HG03565 (cell line): ENCODE results near the gene RRM1.
"Not testable (repeated sequence)": the region's sequence is repeated elsewhere in the genome, so short reads cannot be mapped to it uniquely, and the experiment has no call there.

Experiments used
- ATAC-seq: cut with Tn5 transposase; IDR thresholded peaks from one replicate; pipeline ENCODE4 v1.9.1; 2021; ENCODE audit warnings: mild to moderate bottlenecking, moderate library complexity; ENCODE audit not compliant: unreplicated experiment

Gene RRM1

GRCh38 chr11:4094348-4095291 lies at the start of gene RRM1:
TSS of gene RRM1 (plus strand) at chr11:4094799. CDS start at chr11:4095013, 214 bp downstream.
- ATAC-seq = peak; percentile 93

- no peak for ATAC-seq
Observed at GRCh38 chr11:4044976-4045646, 49.5 kb upstream of the RRM1 start.

GRCh38 chr11:4048340-4048739 lies 46.3 kb upstream of the RRM1 start:
- ATAC-seq = no peak

- no peak for ATAC-seq
Observed at GRCh38 chr11:4049006-4049405, 45.6 kb upstream of the RRM1 start.

- no peak for ATAC-seq
Observed at GRCh38 chr11:4050138-4050537, 44.5 kb upstream of the RRM1 start.

GRCh38 chr11:4053200-4053599 lies 41.4 kb upstream of the RRM1 start:
- not testable (repeated sequence) for ATAC-seq

- no peak for ATAC-seq
Observed at GRCh38 chr11:4054643-4055042, 40.0 kb upstream of the RRM1 start.

GRCh38 chr11:4059424-4059823 lies 35.2 kb upstream of the RRM1 start:
- ATAC-seq = no peak

- ATAC-seq = no peak
Observed at GRCh38 chr11:4060182-4060923, 34.2 kb upstream of the RRM1 start.

- no peak for ATAC-seq
Observed at GRCh38 chr11:4061700-4062099, 32.9 kb upstream of the RRM1 start.

- ATAC-seq = no peak
Observed at GRCh38 chr11:4063348-4063747, 31.3 kb upstream of the RRM1 start.

- no peak for ATAC-seq
Observed at GRCh38 chr11:4064278-4064955, 30.2 kb upstream of the RRM1 start.

GRCh38 chr11:4065086-4065485 lies 29.5 kb upstream of the RRM1 start:
- no peak for ATAC-seq

GRCh38 chr11:4065601-4066377 lies 28.8 kb upstream of the RRM1 start:
- no peak for ATAC-seq

GRCh38 chr11:4066910-4067309 lies 27.7 kb upstream of the RRM1 start:
- ATAC-seq = no peak

- no peak for ATAC-seq
Observed at GRCh38 chr11:4068962-4069361, 25.6 kb upstream of the RRM1 start.

GRCh38 chr11:4071325-4071724 lies 23.3 kb upstream of the RRM1 start:
- ATAC-seq = no peak

- ATAC-seq = no peak
Observed at GRCh38 chr11:4071914-4072313, 22.7 kb upstream of the RRM1 start.

GRCh38 chr11:4072668-4073285 lies 21.8 kb upstream of the RRM1 start:
- peak; percentile 44 for ATAC-seq

GRCh38 chr11:4074266-4074665 lies 20.3 kb upstream of the RRM1 start:
- ATAC-seq = no peak
